Astrocyte of the hippocampus (primary cell): ENCODE data around the gene USP22.
"Not testable (repeated sequence)": the region's sequence is repeated elsewhere in the genome, so short reads cannot be mapped to it uniquely, and the experiment has no call there.

Experiments
- DNase-seq: peaks from one replicate; pipeline ENCODE4 v3.0.0; 2011; ENCODE audit warnings: low read depth, low spot score

Gene USP22

GRCh38 chr17:20988001-20988636, 54.7 kb downstream of the USP22 start:
- no peak for DNase-seq

GRCh38 chr17:20987511-20987910, 55.3 kb downstream of the USP22 start:
- DNase-seq: no peak

- no peak for DNase-seq
Observed at GRCh38 chr17:20986767-20987510, 55.9 kb downstream of the USP22 start.

- no peak for DNase-seq
Observed at GRCh38 chr17:20983359-20983637, 59.5 kb downstream of the USP22 start.

- DNase-seq: no peak
Observed at GRCh38 chr17:20982589-20983358, 60.0 kb downstream of the USP22 start.

GRCh38 chr17:20981046-20981920, 61.5 kb downstream of the USP22 start:
- no peak for DNase-seq

GRCh38 chr17:20979792-20980083, 63.1 kb downstream of the USP22 start:
- DNase-seq: no peak

GRCh38 chr17:20979007-20979791, 63.6 kb downstream of the USP22 start:
- DNase-seq: not testable (repeated sequence)

- DNase-seq: not testable (repeated sequence)
Observed at GRCh38 chr17:20977609-20978253, 65.1 kb downstream of the USP22 start.

- DNase-seq: no peak
Observed at GRCh38 chr17:20975566-20975965, 67.2 kb downstream of the USP22 start.

- DNase-seq: no peak
Observed at GRCh38 chr17:20970329-20970728, 72.5 kb downstream of the USP22 start.

- no peak for DNase-seq
Observed at GRCh38 chr17:20968913-20969616, 73.7 kb downstream of the USP22 start.

- DNase-seq: peak; percentile 15
Observed at GRCh38 chr17:20967776-20968175, 75.0 kb downstream of the USP22 start.

- no peak for DNase-seq
Observed at GRCh38 chr17:20966870-20967269, 75.9 kb downstream of the USP22 start.

GRCh38 chr17:20965492-20965891, 77.3 kb downstream of the USP22 start:
- DNase-seq: no peak

- no peak for DNase-seq
Observed at GRCh38 chr17:20961586-20961985, 81.2 kb downstream of the USP22 start.

GRCh38 chr17:20960871-20961270, 81.9 kb downstream of the USP22 start:
- no peak for DNase-seq

GRCh38 chr17:20955427-20956323, 87.1 kb downstream of the USP22 start:
- DNase-seq: no peak

- no peak for DNase-seq
Observed at GRCh38 chr17:20954794-20955193, 88.0 kb downstream of the USP22 start.
